ENCODE data around the gene CRTC3. TPM values are rescaled to one million over a fixed set of nuclear protein-coding genes. Genes with fewer than 3 reads are reported as not detected.
A peak's percentile ranks its signal among the peaks of the same experiment; 100 is the strongest.
"Not testable (repeated sequence)": the region's sequence is repeated elsewhere in the genome, so short reads cannot be mapped to it uniquely, and the experiment has no call there.

The CRTC3 gene
- total RNA-seq (2014; rRNA removed; shearing (Covaris generic)): 7.0 TPM in 2 replicates

- DNase-seq (ENCODE audit: low read depth): peak; percentile 62
Measured at GRCh38 chr15:90529371-90530249, at the start of gene CRTC3. TSS of gene CRTC3 (plus strand) at chr15:90529923. CDS start at chr15:90530072, 149 bp downstream.

GRCh38 chr15:90481023-90481422, 48.7 kb upstream of the CRTC3 start:
- DNase-seq (ENCODE audit: low read depth): no peak

- DNase-seq (ENCODE audit: low read depth): peak; percentile 17
Measured at GRCh38 chr15:90482124-90483011, 47.4 kb upstream of the CRTC3 start.

- no peak for DNase-seq (ENCODE audit: low read depth)
Measured at GRCh38 chr15:90483012-90483307, 46.8 kb upstream of the CRTC3 start.

- no peak for DNase-seq (ENCODE audit: low read depth)
Measured at GRCh38 chr15:90483637-90484036, 46.1 kb upstream of the CRTC3 start.

- no peak for DNase-seq (ENCODE audit: low read depth)
Measured at GRCh38 chr15:90487186-90487585, 42.5 kb upstream of the CRTC3 start.

GRCh38 chr15:90489514-90489913, 40.2 kb upstream of the CRTC3 start:
- DNase-seq (ENCODE audit: low read depth): no peak

GRCh38 chr15:90489944-90490343, 39.8 kb upstream of the CRTC3 start:
- no peak for DNase-seq (ENCODE audit: low read depth)

GRCh38 chr15:90493647-90494046, 36.1 kb upstream of the CRTC3 start:
- DNase-seq (ENCODE audit: low read depth): no peak

- no peak for DNase-seq (ENCODE audit: low read depth)
Measured at GRCh38 chr15:90495067-90495466, 34.7 kb upstream of the CRTC3 start.

- no peak for DNase-seq (ENCODE audit: low read depth)
Measured at GRCh38 chr15:90496791-90497190, 32.9 kb upstream of the CRTC3 start.

GRCh38 chr15:90497376-90497775, 32.3 kb upstream of the CRTC3 start:
- no peak for DNase-seq (ENCODE audit: low read depth)

- DNase-seq (ENCODE audit: low read depth): no peak
Measured at GRCh38 chr15:90497912-90498311, 31.8 kb upstream of the CRTC3 start.

- no peak for DNase-seq (ENCODE audit: low read depth)
Measured at GRCh38 chr15:90500171-90500570, 29.6 kb upstream of the CRTC3 start.

GRCh38 chr15:90501898-90502297, 27.8 kb upstream of the CRTC3 start:
- DNase-seq (ENCODE audit: low read depth): no peak

- not testable (repeated sequence) for DNase-seq (ENCODE audit: low read depth)
Measured at GRCh38 chr15:90510781-90511180, 18.9 kb upstream of the CRTC3 start.

- not testable (repeated sequence) for DNase-seq (ENCODE audit: low read depth)
Measured at GRCh38 chr15:90511211-90511618, 18.5 kb upstream of the CRTC3 start.

- no peak for DNase-seq (ENCODE audit: low read depth)
Measured at GRCh38 chr15:90512276-90512675, 17.4 kb upstream of the CRTC3 start.

- DNase-seq (ENCODE audit: low read depth): no peak
Measured at GRCh38 chr15:90512981-90513380, 16.7 kb upstream of the CRTC3 start.

GRCh38 chr15:90513448-90513847, 16.3 kb upstream of the CRTC3 start:
- DNase-seq (ENCODE audit: low read depth): no peak

GRCh38 chr15:90513893-90514292, 15.8 kb upstream of the CRTC3 start:
- DNase-seq (ENCODE audit: low read depth): not testable (repeated sequence)

GRCh38 chr15:90519688-90520087, 10.0 kb upstream of the CRTC3 start:
- DNase-seq (ENCODE audit: low read depth): peak; percentile 37

GRCh38 chr15:90520365-90520764, 9.4 kb upstream of the CRTC3 start:
- DNase-seq (ENCODE audit: low read depth): no peak

Measured in Daoy (cell line).